ENCODE results near the gene AP4E1.

- no peak for TF ChIP-seq CTCF (optimal IDR thresholded peaks at IDR 0.05 in 1 of 3, IDR thresholded peaks at IDR 0.05 in 1 of 3, conservative IDR thresholded peaks at IDR 0.05 in 1 of 3; ENCODE audit: extremely low read depth in 1 of 3, insufficient read depth in 2 of 3, low read length in 3 of 3)
- TF ChIP-seq EZH2 (IDR thresholded peaks at IDR 0.05; ENCODE audit: low read length) = no peak
Measured at GRCh38 chr15:51046799-51047449, 138.4 kb downstream of the AP4E1 start.

Measured in keratinocyte (primary cell).